ENCODE results near the gene PCDH1.
A peak's percentile ranks its signal among the peaks of the same experiment; 100 is the strongest.

PCDH1 gene

DNA sequence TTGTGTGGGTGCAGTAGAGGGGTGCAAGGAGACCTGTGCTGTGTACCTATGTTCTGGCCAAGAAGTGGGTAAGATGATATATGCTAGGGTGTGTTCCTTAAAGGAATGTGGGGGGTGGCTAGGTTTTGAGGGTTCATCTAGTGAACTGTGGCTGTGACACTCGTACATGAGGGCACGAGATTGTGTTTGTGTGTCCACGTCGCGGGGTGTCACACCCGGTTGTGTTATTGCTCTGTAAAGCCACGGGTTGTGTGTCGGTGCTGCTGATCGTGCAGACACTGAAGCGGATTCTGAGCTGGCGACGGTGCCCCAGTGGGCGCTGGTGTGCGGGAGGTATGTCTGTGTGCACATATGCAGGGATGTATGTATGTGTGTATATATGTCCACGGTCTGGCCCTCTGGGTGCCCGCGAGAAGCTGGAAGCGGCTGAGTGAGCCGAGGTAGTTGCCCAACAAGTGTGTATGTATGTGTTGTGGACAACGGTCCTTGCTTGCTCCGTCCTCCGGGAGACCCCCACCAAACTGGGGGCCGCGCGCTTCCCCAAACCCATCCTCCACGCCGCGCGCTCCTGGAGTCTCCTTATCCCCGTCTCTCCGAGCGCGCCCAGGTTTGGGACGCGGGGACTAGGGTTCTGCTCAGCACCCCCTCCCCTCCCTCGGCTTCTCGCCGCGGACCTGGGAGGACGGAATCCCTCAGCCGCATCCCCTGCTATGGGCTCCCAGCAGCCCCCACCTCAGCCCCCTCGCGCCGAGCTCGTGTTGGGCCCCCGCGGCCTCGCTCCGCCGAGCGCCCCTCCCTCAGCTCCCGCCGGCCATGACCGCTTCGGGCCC, 639 bp downstream of the PCDH1 start:
- no peaks in the 10 kb centered on the region for H3F3A ChIP-seq (ENCODE audit: control insufficient read depth, insufficient read depth)
- H3K4me1 ChIP-seq (ENCODE audit: control insufficient read depth, low read length) = peaks cover 18% of the 10 kb centered on the region
- no peak overlapping the region for H3K4me3 ChIP-seq (ENCODE audit: low read length)
- peaks cover 88% of the 10 kb centered on the region for H3K27me3 ChIP-seq (ENCODE audit: control insufficient read depth, low read length)
- no peaks in the 10 kb centered on the region for H4K20me1 ChIP-seq (ENCODE audit: control insufficient read depth, insufficient read depth, low read depth, low read length)
- H3K27ac ChIP-seq (ENCODE audit: low read depth, low read length) = no peak overlapping the region
- H3K4me2 ChIP-seq (ENCODE audit: low read length) = no peak overlapping the region
- H3K79me2 ChIP-seq (ENCODE audit: control insufficient read depth, low read length) = no peaks in the 10 kb centered on the region
- H3K36me3 ChIP-seq (ENCODE audit: control insufficient read depth, low read length) = no peaks in the 10 kb centered on the region
- no peaks in the 10 kb centered on the region for H3K9me3 ChIP-seq (ENCODE audit: control insufficient read depth, insufficient read depth, low read length)
- H3K9me2 ChIP-seq (replicated peaks; ENCODE audit: control insufficient read depth, low read length) = no peaks in the 10 kb centered on the region
- TF ChIP-seq, protein P1, sequence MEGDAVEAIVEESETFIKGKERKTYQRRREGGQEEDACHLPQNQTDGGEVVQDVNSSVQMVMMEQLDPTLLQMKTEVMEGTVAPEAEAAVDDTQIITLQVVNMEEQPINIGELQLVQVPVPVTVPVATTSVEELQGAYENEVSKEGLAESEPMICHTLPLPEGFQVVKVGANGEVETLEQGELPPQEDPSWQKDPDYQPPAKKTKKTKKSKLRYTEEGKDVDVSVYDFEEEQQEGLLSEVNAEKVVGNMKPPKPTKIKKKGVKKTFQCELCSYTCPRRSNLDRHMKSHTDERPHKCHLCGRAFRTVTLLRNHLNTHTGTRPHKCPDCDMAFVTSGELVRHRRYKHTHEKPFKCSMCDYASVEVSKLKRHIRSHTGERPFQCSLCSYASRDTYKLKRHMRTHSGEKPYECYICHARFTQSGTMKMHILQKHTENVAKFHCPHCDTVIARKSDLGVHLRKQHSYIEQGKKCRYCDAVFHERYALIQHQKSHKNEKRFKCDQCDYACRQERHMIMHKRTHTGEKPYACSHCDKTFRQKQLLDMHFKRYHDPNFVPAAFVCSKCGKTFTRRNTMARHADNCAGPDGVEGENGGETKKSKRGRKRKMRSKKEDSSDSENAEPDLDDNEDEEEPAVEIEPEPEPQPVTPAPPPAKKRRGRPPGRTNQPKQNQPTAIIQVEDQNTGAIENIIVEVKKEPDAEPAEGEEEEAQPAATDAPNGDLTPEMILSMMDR (IDR thresholded peaks at IDR 0.05; ENCODE audit: low read depth, low read length, poor library complexity, severe bottlenecking) = no peak
- TF ChIP-seq EZH2phosphoT487 (IDR thresholded peaks at IDR 0.05; ENCODE audit: borderline replicate concordance, low read length) = peak; percentile 99

- Histone ChIP-seq H3K79me2 (ENCODE audit: control insufficient read depth, low read length) (no peaks in the 10 kb centered on the region), H3K27ac (ENCODE audit: low read depth, low read length) (no peak overlapping the region), H4K20me1 (ENCODE audit: control insufficient read depth, insufficient read depth, low read depth, low read length) (no peaks in the 10 kb centered on the region), H3K4me2 (ENCODE audit: low read length) (no peak overlapping the region), H3K36me3 (ENCODE audit: control insufficient read depth, low read length) (no peaks in the 10 kb centered on the region), H3K4me3 (ENCODE audit: low read length) (no peak overlapping the region), H3F3A (ENCODE audit: control insufficient read depth, insufficient read depth) (no peaks in the 10 kb centered on the region), H3K9me3 (ENCODE audit: control insufficient read depth, insufficient read depth, low read length) (no peaks in the 10 kb centered on the region), H3K27me3 (ENCODE audit: control insufficient read depth, low read length) (peaks cover 87% of the 10 kb centered on the region), H3K9me2 (replicated peaks; ENCODE audit: control insufficient read depth, low read length) (no peaks in the 10 kb centered on the region), H3K4me1 (ENCODE audit: control insufficient read depth, low read length) (peaks cover 18% of the 10 kb centered on the region)
- TF ChIP-seq, protein P1 (IDR thresholded peaks at IDR 0.05; ENCODE audit: low read depth, low read length, poor library complexity, severe bottlenecking) = no peak
- no peak; the same call in 1 of the 2 replicates for TF ChIP-seq EZH2phosphoT487 (IDR thresholded peaks at IDR 0.05; ENCODE audit: borderline replicate concordance, low read length)
Observed at GRCh38 chr5:141876628-141877355, 1.4 kb downstream of the PCDH1 start.

GRCh38 chr5:141875795-141876627, 2.2 kb downstream of the PCDH1 start:
- TF ChIP-seq, protein P1 (IDR thresholded peaks at IDR 0.05; ENCODE audit: low read depth, low read length, poor library complexity, severe bottlenecking) = no peak
- TF ChIP-seq EZH2phosphoT487 (IDR thresholded peaks at IDR 0.05; ENCODE audit: borderline replicate concordance, low read length) = peak; percentile 15; the same call in 1 of the 2 replicates
- Histone ChIP-seq H3K79me2 (ENCODE audit: control insufficient read depth, low read length) (no peaks in the 10 kb centered on the region), H4K20me1 (ENCODE audit: control insufficient read depth, insufficient read depth, low read depth, low read length) (no peaks in the 10 kb centered on the region), H3F3A (ENCODE audit: control insufficient read depth, insufficient read depth) (no peaks in the 10 kb centered on the region), H3K27ac (ENCODE audit: low read depth, low read length) (no peak overlapping the region), H3K4me2 (ENCODE audit: low read length) (no peak overlapping the region), H3K36me3 (ENCODE audit: control insufficient read depth, low read length) (no peaks in the 10 kb centered on the region), H3K9me3 (ENCODE audit: control insufficient read depth, insufficient read depth, low read length) (no peaks in the 10 kb centered on the region), H3K9me2 (replicated peaks; ENCODE audit: control insufficient read depth, low read length) (no peaks in the 10 kb centered on the region), H3K27me3 (ENCODE audit: control insufficient read depth, low read length) (peaks cover 87% of the 10 kb centered on the region), H3K4me1 (ENCODE audit: control insufficient read depth, low read length) (peaks cover 18% of the 10 kb centered on the region), H3K4me3 (ENCODE audit: low read length) (no peak overlapping the region)

All from DOHH2 (cell line).